Measurements from ENCODE around the gene TMEM45A. TPM values are rescaled to one million over a fixed set of nuclear protein-coding genes. Genes with fewer than 3 reads are reported as not detected.

TMEM45A gene
- total and polyA plus RNA-seq, 2 donors (not counting 3 experiments of a cell fraction or from before 2014, with no cell fraction given) = 5.6 to 8.6 TPM

GRCh38 chr3:100531093-100531492, 38.7 kb downstream of the TMEM45A start:
- intact Hi-C loops (cut with micrococcal nuclease) = no loop called here
- Histone ChIP-seq H3K36me3 (ENCODE audit: control insufficient read depth in 2 of 2, extremely low read depth in 1 of 2, insufficient read depth in 2 of 2, low read length in 2 of 2) (no peaks in the 10 kb centered on the region), H3K9me3 (replicated peaks; ENCODE audit: control insufficient read depth, insufficient read depth, low read length) (no peaks in the 10 kb centered on the region), H3K9ac (replicated peaks; ENCODE audit: extremely low read depth, insufficient read depth, low read length) (no peak overlapping the region), H3K27ac (ENCODE audit: insufficient read depth, low read depth, low read length) (no peak overlapping the region), H3K79me2 (ENCODE audit: control insufficient read depth, insufficient read depth, low read length) (no peaks in the 10 kb centered on the region), H3K4me2 (ENCODE audit: insufficient read depth, low read length) (no peak overlapping the region), H3K4me1 (ENCODE audit: control insufficient read depth, extremely low read depth, insufficient read depth, low read length) (no peaks in the 10 kb centered on the region), H3K27me3 (ENCODE audit: control insufficient read depth in 2 of 2, insufficient read depth in 2 of 2, low read length in 2 of 2) (no peaks in the 10 kb centered on the region), H4K20me1 (replicated peaks; ENCODE audit: control insufficient read depth, extremely low read depth, insufficient read depth, low read length) (no peaks in the 10 kb centered on the region), H2AFZ (ENCODE audit: low read depth, low read length) (no peak overlapping the region), H3K9me1 (replicated peaks; ENCODE audit: control insufficient read depth, extremely low read depth, insufficient read depth, low read length) (no peaks in the 10 kb centered on the region), H3K4me3 (replicated peaks in 1 of 3; ENCODE audit: insufficient read depth in 1 of 3, low read depth in 1 of 3, low read length in 3 of 3) (no peak overlapping the region)
- ChIA-PET CTCF (no interaction called here), POLR2A (no interaction called here)
- FAIRE-seq (no peak), DNase-seq (ENCODE audit: low read depth, low spot score) (no peak)
- TF ChIP-seq POLR2A (IDR thresholded peaks at IDR 0.05; ENCODE audit: low read depth, low read length) = no peak
- no peak for TF ChIP-seq MAX (IDR thresholded peaks at IDR 0.05; ENCODE audit: insufficient read depth, insufficient read length)
- no peak for TF ChIP-seq POLR2AphosphoS5 (IDR thresholded peaks at IDR 0.05; ENCODE audit: insufficient read depth, low read depth, low read length)
- no peak for TF ChIP-seq CTCF (IDR thresholded peaks at IDR 0.05; ENCODE audit: extremely low read depth in 1 of 2, insufficient read depth in 1 of 2, low read depth in 1 of 2, low read length in 2 of 2)
- TF ChIP-seq JUN (IDR thresholded peaks at IDR 0.05; ENCODE audit: borderline replicate concordance, insufficient read depth, insufficient read length, low read depth) = no peak
- TF ChIP-seq MYC (IDR thresholded peaks at IDR 0.05; ENCODE audit: low read depth, low read length) = no peak
- TF ChIP-seq FOS (IDR thresholded peaks at IDR 0.05; ENCODE audit: borderline replicate concordance, insufficient read depth, low read length) = no peak
- TF ChIP-seq EZH2 (IDR thresholded peaks at IDR 0.05; ENCODE audit: borderline replicate concordance, low read depth, low read length, severe bottlenecking) = no peak
- no peak for TF ChIP-seq GATA2 (IDR thresholded peaks at IDR 0.05; ENCODE audit: insufficient read depth, insufficient read length, low read depth, low read length)
- dilution Hi-C loops (cut with MboI; ENCODE audit: extremely low pct_ligation_motif_present, low sequenced_read_pairs) = no loop called here
- BruUV-seq (replicated peaks) = no TSS peak
